ENCODE results near the gene ADGRG7.

GRCh38 chr3:100740207-100740606 is 130.8 kb downstream of the ADGRG7 start:
- TF ChIP-seq CTCF (conservative IDR thresholded peaks at IDR 0.05; ENCODE audit: low read depth, low read length), result no peak
- no peak for TF ChIP-seq EZH2 (IDR thresholded peaks at IDR 0.05; ENCODE audit: low read length, unreplicated experiment)

All from PC-3 (cell line).